Measurements from ENCODE around the gene ITGAD.
"Not testable (repeated sequence)": the region's sequence is repeated elsewhere in the genome, so short reads cannot be mapped to it uniquely, and the experiment has no call there.

DNA sequence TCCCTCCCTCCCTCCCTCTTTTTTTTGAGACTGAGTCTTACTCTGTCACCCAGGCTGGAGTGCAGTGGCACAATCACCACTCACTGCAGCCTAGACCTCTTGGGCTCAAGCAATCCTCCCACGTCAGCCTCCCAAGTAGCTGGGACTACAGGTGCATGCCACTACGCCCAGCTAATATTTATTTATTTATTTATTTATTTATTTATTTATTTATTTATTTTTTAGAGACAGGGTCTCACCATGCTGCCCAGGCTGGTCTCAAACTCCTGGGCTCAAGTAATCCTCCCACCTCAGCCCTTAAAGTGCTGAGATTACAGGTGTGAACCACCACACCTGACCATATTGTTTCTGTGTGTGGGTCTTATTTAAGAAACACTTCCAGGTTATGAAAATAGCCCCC is 23.9 kb downstream of the ITGAD start:
- not testable (repeated sequence) for TF ChIP-seq POLR2A (IDR thresholded peaks at IDR 0.05)
- TF ChIP-seq, protein P1, sequence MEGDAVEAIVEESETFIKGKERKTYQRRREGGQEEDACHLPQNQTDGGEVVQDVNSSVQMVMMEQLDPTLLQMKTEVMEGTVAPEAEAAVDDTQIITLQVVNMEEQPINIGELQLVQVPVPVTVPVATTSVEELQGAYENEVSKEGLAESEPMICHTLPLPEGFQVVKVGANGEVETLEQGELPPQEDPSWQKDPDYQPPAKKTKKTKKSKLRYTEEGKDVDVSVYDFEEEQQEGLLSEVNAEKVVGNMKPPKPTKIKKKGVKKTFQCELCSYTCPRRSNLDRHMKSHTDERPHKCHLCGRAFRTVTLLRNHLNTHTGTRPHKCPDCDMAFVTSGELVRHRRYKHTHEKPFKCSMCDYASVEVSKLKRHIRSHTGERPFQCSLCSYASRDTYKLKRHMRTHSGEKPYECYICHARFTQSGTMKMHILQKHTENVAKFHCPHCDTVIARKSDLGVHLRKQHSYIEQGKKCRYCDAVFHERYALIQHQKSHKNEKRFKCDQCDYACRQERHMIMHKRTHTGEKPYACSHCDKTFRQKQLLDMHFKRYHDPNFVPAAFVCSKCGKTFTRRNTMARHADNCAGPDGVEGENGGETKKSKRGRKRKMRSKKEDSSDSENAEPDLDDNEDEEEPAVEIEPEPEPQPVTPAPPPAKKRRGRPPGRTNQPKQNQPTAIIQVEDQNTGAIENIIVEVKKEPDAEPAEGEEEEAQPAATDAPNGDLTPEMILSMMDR (IDR thresholded peaks at IDR 0.05) = not testable (repeated sequence)

Measured in suprapubic skin (tissue), 3 donors.